Suprapubic skin (tissue), 3 donors: ENCODE data around the gene CXCR4.

Source experiments
- CTCF ChIP-seq, 2 donors: fragments of 200-600 bp in 1 of 2; fragments of 450-650 bp in 1 of 2; sonication (generic) in 1 of 2; IDR thresholded peaks; one replicate each; pipeline ENCODE4 v1.5.1; 2016 to 2019; ENCODE audit warnings: antibody characterized with exemption in 2 of 2, mild to moderate bottlenecking in 1 of 2, moderate library complexity in 1 of 2
- POLR2A ChIP-seq, 2 donors: fragments of 450-650 bp; IDR thresholded peaks; one replicate each; pipeline ENCODE4 v1.6.1; 2017; ENCODE audit warnings: antibody characterized with exemption in 2 of 2, mild to moderate bottlenecking in 2 of 2, moderate library complexity in 2 of 2

DNA sequence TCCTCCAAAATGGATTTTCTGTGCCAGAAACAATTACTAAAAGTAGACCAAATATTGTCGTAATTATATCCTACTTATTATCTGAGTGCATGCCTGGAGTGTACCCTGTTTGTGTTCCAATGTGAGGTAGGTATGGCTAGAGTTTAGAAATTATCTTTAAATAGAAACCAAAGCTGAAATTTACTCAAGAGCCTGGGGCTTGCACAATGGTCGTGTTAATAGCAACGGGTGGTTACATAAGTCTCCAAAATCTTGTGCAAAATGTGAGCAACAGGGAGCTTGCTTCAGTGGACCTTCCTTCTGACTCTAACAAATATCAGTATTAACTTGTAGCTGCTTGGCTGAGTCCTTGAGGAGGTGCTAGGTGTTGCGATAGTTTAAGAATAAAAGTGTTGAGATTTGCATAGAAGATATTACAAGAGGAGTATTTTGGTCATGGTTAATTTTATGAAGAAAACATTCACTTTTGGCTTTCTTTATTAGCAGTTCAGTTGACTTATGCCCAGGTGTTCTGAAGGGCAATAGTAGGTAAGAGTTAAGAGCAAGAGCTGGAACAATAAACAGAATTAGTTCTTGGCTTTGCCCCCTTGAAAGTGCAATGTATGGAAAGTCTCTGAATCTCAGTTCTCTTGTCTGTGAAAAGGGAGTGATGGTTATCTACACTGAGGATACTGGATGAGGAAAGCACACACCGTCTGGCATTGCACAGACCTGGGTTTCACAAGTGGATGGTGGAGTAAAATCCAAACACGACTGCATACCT, 4.6 kb downstream of the CXCR4 start:
- no peak for TF ChIP-seq POLR2A (IDR thresholded peaks at IDR 0.05)
- TF ChIP-seq CTCF (IDR thresholded peaks at IDR 0.05), result no peak
